T-helper 1 cell (primary cell): ENCODE results near the gene KCTD21.

Source experiments
- DNase-seq, 5 donors: peaks; one replicate each; pipeline ENCODE4 v3.0.0-alpha.2; 2012 to 2020

Gene KCTD21

DNA sequence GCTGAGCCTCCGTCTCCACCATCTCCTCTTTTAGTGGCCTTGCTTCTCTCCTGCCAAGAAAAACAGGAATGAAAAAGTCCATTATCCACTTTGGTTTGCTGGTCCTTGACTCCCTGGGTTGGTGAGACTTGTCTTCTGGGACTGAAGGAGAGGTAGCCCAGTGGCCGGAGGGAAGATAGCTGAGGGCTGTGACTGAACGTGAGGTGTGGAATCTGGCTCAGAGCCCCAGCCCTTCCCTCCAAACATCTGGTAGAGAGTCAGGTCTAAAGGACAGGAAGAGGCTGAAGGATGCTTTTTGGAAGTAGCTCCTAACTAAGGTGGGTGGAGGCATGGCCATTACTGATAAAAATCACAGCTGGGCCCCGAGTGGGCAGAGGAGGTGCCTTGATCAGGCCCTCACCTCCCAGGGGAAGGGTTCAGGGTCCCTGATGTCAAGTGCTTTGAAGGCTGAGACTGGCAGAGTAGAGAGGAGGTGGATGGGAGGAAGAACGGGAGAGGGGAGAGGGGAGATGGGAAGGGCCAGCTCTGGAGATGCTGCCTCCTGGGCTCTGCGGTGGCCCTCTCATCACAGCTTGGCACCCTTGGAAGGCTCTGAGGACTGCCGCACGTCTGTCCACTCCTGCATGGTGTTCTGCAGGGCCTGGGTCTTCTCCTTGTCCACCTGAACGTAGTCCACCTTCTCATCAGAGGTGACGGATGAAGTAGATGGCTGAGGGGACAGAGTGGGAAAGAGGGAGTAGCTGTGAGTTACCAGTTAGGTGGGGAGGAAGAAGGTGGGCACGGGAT lies 30.5 kb upstream of the KCTD21 start:
- DNase-seq, result no peak

DNA sequence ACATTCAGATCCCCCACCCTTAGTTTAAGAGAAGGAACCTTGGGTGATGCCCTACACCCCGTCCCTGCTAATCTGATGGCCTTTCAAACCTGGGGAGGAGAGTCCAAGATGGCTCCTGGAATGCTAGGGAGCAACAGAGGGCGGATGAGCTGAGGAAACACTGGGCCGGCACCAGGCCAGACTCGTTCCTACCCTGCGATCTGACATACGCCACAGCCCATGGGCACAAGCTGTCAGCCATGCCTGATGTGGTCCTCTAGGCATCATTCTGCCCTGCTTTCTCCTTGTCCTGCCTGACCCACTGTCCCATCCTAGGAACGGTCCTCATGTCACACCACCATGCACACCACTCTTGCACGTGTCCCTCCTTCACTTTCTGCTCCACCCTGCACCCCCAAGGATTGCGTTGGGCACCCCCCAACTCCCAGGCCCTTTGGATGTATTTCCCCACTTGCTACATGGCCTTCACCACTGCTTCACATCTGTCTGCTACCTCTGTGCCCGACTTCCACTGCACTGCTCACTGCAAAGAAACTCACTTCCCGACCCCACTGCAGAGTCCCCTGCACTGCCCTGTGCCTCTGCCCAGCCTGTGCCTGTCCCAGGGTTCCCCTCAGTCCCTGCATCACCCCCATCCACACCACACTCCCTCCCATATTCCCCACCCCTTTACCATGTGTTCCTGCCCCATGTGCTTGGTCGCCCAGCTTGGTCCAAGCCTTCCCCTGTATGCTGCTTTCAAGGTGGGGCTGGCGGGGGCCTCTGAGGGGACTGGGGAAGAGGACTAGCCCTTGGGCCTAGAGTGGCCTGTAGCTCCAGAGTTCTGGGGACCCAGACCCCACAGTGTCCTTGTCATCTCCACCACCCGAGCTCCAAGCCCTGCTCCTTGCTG lies 29.5 kb upstream of the KCTD21 start:
- DNase-seq, result no peak

DNA sequence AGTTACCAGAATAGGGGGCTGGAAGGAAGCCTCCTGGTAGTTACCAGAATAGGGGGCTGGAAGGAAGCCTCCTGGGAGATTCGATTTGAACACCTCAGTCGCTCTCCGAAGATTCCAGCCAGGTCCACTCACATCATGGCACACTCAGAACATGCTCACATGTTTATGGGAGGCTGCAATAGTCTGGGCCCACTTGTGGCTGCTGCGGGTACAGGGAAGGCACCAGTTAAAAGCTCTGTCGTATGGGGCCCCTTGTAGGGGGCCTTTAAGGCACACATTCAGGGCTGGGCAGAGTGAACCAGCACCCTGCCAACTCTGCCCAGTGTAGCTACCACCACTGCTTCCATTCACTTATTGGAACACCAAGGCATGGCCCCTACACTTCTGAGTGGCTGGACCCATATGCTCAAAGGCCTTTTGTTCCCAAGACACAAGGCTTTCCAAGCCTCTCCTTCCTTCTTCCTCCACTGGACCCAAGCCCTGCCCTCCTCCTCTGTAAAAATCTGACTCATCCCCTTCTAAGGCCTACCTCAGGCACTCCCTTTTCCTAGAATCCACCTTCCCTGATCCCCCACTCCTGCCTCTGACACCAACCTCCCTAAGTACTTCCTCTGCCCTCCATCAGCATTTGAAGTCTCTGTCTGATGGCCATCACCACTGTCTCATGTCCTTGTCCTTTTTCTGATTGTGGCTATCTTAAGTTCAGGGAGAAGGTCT lies 28.3 kb upstream of the KCTD21 start:
- no peak for DNase-seq

DNA sequence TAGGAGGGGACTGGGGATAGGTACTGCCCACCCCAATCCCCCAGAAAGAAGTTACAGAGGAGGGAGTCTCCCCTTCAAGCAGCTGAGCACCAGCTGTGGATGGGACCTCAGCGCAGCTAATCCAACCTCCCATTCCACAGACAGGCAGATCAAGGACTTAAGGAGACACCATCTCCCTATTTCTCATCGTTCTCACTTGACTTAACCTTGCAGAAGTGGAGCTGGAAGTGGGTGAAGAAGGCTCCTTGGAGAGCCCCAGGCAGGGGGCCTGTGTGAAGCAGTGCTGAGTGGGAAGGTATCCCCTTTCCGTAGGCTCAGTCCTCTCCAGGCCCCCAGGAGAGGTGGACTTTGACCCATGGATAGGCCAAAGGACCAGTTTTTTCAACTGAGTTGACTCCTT lies 27.6 kb upstream of the KCTD21 start:
- no peak for DNase-seq

DNA sequence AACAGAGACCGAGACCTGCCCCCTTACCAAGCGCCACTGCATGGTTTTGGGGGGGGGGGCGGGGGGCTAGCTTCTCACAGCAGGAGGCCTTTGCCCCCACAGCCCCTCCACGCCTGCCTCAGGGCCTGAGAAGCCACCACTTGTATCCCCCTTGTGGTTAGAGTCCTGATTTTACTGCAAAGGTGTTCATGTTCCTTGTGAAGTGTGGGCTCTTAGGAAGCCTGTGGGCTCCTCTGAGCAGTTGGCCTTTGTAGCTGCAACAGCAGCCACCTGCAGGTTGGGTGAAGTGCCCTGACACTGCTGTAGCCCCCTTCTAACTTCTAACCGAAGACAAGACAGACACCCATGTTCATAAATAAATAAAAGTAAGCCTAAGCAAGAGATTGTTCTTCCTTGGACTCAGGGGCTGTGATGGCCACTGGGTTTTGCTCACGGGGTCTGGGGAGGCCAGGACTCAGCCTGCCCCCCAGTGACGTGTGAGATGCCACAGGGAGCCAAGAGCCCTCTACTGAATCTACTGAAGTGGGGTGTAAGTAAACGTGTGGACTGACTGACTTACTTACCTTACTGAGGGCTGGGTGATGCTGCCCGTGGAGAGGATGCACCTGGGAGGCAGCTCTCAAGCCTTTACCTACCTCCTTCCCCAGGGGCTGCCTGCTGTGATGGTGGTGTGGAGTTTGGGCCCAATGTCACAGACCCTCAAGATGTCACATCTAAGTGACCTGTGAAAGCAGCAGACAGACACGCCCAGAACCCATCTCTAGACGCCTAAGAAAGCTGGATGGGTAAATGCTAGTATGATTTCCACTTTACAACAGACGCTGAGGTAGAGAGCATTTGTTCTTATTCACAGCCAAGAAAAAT lies 26.1 kb upstream of the KCTD21 start:
- DNase-seq, result no peak

DNA sequence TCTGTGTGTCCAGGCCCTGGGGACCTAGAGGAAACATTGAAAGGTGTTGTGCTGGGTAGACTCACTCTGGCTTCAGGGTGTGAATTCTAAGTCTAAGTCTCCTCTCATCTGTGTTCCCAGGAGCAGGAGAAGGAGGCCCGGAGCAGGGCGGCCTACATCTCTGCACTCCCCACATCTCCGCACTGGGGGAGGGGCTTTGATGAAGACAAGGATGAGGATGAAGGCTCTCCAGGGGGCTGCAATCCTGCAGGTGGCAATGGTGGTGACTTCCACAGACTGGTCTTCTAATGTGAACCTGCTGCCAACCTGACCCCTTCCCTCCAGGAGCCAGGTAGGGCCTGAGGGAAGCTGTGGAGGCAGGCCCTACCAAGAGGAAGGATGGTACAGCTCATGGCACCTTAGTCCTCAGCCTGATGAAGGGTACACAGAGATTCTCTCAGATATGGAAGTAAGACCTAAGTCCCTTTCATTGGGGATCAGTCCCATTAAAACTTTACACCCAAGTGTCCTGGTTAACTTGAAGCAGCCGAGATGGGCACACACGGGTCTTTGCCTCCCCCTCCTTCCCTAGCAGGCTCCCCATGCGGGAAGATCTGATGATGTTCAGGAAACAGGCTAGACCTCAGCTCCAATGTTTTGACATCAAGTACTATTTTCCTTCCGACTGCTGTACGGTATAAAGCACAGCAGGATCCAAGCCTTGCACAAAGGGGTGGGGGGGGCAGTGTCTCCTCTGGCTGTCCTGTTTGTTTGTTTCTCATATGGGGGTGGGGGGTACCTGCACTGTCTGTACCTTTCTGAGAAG lies 25.3 kb upstream of the KCTD21 start:
- no peak for DNase-seq

DNA sequence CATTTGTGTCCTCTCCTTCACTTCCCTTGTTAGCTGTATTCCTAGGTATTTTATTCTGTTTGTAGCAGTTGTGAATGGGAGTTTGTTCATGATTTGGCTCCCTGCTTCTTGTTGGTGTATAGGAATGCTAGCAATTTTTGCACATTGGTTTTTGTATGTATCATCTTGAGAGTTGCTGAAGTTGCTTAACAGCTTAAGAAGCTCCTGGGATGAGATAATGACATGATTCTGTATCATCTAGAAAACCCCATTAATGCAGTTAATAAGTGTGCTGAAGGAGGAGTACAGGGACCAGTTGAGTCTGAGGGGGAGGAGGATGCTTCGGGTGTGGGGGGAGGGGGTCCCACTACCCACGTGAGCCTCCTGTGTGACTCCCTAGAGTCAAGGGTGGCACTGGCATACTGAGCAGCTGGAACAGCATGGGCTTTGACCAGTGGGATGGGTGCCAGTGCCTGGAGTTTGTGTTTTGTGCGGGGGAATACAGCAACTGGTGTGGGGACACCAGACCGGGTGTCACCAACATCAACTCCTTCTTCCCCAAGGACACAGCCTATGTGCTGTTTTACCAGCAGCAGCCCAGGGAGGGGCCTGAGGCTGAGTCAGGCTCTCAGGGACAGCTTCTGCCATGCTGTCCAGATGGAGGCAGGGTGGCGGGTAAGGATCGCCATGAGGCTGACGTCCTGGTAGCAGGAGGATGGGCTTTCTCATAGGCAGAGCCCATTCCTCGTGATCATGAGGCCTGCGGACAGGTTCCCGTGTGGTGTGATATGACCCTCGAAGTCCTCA lies 24.4 kb upstream of the KCTD21 start:
- DNase-seq, result no peak

DNA sequence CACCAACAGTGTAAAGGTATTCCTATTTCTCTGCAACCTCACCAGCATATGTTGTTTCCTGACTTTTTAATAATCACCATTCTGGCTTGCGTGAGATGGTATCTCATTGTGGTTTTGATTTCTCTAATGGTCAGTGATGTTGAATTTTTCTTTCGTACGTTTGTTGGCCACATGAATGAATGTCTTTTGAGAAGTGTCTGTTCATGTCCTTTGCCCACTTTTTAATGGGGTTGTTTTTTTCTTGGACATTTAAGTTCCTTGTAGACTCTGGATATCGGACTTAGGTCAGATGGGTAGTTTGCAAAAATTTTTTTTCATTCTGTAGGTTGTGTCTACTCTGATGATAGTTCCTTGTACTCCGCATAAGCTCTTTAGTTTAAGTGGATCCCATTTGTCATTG lies 23.1 kb upstream of the KCTD21 start:
- no peak for DNase-seq

DNA sequence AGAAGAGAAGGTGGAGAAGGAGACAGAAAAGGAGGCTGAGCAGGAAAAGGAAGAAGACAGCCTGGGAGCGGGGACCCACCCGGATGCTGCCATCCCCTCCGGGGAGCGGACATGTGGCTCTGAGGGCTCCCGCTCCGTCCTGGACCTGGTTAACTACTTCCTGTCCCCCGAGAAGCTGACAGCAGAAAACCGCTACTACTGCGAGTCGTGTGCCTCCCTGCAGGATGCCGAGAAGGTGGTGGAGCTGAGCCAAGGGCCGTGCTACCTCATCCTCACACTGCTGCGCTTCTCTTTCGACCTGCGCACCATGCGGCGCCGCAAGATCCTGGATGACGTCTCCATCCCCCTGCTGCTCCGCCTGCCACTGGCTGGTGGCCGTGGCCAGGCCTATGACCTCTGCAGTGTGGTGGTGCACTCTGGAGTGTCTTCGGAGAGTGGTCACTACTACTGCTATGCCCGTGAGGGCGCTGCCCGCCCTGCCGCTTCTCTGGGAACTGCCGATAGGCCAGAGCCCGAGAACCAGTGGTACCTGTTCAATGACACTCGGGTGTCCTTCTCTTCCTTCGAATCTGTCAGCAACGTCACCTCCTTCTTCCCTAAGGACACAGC lies 21.7 kb upstream of the KCTD21 start:
- no peak for DNase-seq

DNA sequence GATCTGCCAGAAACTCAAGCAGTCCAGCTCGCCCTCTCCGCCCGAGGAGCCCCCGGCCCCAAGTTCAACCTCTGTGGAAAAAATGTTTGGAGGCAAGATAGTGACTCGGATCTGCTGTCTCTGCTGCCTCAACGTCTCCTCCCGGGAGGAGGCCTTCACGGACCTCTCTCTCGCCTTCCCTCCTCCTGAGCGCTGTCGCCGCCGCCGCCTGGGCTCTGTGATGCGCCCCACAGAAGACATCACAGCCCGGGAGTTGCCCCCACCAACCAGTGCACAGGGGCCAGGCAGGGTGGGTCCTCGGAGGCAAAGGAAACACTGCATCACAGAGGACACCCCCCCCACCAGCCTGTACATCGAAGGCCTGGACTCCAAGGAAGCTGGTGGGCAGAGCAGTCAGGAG lies 21.1 kb upstream of the KCTD21 start:
- DNase-seq, result no peak

DNA sequence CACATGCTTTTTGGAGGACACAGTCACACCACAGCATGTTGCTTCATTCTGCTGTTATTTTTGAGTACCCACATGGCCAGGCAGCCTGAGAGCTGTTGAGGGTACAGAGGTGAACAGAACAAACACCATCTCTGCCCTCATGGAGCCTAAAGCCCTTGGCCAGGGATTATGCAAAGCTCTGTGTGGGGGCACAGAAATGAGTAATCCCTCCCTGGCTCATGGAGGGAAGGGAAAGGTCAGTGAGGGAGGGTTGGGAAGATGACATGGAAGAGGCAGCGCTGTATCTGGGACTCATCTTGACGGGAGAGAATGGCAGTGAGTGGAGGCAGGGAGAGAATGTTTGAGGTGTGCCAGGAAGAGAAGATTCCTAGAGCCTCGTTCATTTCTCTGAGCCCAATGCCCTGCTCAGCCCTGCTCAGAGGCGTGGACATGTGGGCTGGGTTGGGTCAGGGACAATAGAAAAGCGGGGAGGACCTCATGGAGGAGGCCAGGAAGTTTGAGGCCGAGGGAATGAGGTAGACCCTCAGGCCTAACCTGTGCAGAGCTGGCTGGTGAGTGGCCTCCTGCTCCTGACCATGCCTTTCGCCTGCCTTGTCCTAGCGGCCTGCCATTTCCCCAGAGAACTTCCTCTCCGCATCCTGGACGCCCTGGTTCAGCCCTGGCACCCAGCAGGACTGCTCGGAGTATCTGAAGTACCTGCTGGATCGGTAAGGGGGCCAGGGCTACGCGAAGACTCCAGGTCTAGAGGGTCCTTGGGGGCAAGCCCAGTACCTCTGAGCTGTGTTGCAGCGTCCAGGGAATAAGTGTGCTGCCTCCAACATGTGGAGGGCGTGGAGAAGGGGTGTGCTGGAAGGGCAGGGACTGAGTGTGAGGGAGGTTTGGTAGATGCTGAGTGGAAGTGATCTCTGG lies 20.1 kb upstream of the KCTD21 start:
- DNase-seq, result no peak

DNA sequence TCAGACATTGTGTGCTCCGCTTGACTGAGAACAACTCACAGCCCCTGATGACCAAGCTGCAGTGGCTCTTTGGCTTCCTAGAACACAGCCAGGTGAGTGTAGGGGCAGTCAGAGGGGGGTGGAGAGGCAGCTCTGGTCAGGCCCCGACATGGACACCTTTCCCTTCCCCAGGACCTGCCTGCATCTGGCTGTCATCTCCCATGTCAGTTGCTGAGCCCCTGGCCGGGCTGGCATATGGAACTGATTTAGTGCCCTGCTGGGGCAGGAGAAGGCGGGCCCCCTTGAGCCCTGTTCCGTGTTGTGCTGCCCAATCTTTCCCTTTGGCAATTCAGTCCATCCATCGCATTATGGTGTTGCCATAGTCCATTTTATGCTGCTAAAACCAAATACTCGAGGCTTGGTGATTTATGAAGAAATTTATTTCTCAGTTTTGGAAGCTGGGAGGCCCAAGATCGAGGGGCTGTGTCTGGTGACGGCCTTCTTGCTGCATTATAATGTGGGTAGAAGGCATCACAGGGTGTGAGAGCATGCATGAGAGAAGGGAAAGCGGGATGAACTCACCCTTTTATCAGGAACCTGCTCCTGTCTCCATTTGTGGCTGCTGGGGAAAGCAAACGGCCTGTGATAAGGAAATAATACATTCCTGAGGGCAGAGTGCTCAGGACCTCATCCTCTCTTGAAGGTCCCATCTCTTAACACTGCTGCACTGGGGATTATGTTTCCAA lies 19.3 kb upstream of the KCTD21 start:
- DNase-seq, result no peak

DNA sequence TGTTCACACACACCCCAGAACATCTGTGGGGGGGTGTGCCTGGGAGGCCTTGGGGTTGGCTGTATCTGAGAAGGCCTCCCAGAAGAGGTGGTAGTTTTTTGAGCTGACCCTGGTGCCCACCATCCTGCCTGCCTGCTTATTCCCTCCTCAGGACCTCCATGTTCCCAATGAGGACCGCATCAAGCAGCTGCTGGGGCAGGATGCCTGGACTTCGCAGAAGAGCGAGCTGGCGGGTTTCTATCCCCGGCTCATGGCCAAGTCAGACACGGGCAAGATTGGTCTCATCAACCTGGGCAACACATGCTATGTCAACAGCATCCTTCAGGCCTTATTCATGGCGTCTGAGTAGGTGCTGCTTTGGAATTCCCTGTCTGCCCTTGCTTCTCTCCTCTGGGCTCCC lies 17.3 kb upstream of the KCTD21 start:
- DNase-seq, result no peak

DNA sequence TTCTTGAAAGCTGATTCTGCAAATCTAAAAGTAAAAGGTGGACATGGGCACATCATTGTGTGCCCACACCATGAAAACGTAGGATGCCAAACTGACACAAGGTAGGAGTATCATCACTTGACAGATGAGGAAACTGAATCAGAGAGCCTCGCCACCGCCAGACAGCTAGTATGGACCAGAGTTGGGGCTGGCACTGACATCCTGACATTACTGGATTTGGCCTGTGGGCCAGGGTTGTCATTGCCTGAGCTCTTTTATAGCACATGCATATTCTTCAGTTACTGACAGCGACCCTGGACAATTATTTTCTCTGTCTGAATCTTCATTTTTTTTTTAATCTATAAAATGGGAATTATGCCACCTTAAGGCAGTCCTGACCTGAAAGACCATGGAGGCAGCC lies 16.8 kb upstream of the KCTD21 start:
- no peak for DNase-seq

DNA sequence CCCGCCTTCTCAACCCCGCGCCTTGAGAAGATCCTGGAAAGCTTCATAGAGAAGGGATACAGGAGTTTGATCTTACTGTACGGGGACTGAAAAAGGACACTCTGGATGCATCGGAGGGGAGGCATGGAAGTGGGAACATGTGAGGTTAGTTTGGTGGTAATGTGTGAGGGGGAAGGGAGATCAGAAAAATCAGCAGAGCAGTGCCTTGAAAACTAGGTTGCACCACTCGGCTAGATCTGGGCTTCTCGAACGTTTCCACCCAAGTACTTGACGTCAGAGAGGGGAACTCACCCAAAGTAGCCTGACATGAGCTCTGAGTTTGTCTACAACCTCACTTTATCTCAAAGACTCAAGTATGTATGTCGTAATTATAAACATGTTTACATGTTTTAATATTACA lies 14.8 kb upstream of the KCTD21 start:
- DNase-seq, result peak in 4 of 5 donors; percentile 53 to 64 (median 59)

DNA sequence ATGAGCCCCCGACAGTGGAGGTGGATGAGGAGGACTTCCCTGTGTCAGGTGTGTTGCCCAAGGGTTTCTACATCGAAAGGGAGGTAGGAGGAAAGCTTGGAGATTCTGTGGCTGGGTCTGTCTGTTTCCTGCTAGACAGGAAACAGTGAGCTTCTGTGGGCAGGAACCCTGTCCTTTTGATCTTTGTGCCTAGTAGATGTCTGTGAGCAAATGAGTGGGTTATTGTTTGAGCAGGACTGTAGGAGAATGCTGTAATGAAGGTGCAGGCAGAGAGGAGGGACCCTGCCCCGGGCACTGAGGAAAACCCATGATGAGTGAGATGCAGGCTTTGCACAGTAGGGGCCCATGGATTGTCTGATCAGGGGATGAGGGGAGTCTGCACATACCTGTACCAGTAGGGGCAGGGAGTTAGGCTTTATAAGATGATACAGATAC lies 14.3 kb upstream of the KCTD21 start:
- DNase-seq, result peak; percentile 25 to 79 (median 62)

DNA sequence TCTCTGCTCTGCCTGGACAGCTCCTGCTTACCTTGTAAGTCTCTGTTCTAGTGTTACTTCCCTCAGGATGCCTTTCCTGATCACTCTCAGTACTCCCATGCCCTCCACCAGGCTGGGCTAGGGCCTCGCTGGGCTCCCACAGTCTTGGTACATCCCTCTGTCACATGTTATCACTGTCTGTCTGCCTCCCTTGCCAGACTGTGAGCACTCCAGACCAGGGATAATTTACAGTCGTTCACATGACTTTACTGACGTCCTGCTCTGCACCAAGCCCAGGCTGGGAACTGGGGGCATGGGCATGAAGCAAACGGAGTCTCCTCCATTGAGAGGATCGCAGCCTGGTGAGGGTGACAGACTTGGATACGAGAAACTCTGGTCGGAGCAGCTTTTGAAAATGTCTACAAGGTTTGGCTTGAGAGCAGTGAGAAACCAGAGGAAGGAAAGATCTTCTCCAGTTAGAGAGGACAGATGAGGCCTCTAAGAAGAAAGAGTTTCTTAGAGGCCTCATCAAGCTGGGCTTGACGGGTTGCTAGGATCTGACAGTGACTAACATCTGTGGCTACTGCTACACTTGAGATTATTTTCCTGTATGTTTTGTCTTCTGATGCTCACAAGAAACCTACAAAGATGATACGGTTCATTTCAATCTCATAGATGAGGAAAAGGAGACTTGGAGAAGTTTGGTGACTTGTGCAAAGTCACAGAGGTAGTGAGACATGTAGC lies 12.8 kb upstream of the KCTD21 start:
- no peak for DNase-seq

DNA sequence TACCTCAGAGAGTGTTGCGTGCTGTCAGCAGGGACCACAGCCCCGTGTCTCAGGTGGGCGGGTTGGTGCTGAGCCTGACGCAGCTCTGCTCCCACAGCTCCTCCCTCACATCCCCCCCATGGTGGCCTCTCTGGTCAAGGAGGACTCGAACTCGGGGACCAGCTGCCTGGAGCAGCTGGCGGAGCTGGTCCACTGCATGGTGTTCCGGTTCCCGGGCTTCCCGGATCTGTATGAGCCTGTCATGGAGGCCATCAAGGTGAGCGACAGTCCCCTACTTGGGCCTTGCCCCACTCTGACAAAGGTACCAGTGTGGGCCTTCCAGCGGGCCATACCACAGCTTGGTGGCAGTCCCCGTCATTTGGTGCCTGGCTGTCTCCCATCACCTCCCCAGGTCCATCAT lies 12.1 kb upstream of the KCTD21 start:
- no peak for DNase-seq
